NCI-H2107 treated with DMSO at 0.1 percent for 48 hours (cell line): ENCODE results near the gene MRPS21.
A peak's percentile ranks its signal among the peaks of the same experiment; 100 is the strongest.

Source experiments
- DNase-seq: peaks from one replicate; lab custom pipeline; 2025; ENCODE audit not compliant: unreplicated experiment; lab: John Stamatoyannopoulos, UW

The MRPS21 gene

DNA sequence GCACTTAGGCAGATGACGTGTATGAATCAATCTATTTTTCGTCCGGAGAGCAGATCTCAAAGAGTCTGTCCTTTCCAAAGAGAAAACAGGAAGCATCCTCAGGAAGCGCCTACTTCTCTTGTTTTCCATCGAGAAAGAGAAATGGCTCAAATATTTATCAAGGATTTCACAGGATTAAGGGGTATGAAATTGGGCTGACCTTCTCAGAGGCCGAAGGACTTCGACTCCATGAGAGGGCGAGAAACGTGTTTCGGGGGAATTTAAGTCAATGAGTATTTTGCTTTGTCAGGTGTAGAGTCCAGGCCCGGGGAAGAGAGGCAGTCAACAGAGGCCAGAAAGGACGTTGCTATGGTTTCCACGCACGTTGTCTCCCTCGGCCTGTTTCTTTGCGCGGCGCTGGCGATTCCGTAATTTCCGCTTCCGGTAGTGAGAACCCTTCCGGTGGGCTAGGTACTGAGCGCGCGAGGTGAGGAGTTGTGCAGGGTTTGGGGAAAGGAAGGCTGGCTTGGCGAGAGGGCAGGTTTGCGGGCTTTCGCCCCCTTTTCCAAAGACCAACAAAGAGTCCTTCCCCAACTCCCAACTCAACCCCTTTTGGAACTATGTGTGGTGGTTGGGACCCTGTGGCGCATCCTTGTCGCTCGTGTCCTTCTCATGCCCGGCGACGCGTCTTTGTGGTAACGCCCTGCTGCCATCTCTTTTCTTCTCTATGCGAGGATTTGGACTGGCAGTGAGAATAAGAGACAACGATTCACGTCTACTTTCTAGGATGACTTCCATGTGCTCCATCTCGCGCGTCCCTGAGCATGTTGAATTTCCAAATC is at the start of gene MRPS21:
MRPS21 (plus strand) TSS at position 429 of the 821 bp plus-strand sequence. CDS start 506 bp downstream, outside the sequence.
- peak; percentile 88 for DNase-seq

DNA sequence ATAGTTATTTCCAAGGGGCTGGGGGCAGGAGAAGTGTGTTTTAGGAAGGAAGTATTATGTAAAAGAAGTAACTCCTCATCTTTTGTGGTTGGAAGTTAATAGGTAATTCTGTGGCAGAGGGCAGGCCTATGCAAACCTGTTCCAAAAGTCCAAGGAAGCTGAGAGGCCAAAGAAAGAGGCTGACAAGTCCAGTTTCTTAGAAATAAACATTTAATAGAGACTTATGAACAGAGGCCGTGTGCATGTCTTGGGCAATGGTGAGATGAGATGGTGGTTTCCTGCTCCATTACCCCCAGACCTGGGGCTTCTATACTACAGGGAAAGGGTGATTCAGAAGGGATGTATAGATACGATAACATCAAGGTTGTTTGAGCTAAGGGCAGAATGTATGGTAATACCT is 43.7 kb upstream of the MRPS21 start:
- no peak for DNase-seq

DNA sequence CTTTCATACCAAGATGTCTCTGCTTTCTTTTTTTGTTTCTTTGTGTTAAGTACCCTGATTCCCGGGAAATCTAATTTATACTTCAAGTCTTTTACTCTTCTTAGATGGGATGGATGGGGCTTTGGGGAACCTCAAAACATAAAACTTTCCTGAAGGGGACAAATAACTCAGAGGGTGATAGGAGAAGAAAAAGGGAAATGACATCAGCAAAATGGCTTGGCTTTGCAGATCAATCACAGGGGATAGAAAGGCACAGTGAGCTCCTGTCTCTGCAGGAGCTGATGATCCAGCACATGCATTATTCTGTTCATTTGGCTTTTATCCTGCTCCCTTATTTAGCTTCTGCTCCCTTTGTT is 37.5 kb upstream of the MRPS21 start:
- no peak for DNase-seq

DNA sequence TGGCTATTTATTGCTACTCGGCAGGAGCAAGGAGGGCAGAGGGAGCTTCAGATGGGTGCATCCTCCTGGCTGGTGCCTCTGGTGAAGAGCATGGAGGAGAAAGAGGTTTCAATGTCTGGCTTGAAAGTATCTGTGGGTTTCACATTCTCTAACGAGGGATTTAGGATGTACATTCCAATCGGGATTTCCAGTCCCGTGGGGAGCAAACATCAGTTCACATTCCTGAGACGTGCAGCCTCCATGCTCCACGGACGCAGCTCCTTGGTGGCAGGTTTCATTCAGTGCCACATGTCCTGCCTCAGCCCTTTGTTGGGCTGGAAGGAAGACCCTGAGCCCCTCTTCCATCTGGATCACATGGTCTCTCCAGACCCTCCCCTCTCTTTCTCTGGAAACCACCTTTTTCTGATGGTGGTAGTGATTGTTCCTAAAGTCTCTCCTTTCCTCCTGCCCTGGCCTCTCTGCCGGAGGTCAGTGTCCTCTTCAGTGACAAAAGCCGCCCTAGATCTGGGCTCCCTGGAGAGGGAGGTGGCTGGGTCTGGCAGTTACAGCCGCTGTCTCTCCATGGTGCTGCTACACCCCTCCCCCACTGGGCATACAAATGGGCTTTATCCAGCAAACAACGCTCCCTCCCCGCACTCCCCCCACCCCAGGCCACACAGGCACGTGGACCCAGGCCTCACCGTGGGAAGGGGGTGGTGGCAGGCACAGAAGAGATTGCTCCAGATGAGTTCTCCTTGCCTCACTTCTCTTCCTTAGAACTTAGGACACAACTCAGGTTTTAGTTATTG is 36.9 kb upstream of the MRPS21 start:
- no peak for DNase-seq

DNA sequence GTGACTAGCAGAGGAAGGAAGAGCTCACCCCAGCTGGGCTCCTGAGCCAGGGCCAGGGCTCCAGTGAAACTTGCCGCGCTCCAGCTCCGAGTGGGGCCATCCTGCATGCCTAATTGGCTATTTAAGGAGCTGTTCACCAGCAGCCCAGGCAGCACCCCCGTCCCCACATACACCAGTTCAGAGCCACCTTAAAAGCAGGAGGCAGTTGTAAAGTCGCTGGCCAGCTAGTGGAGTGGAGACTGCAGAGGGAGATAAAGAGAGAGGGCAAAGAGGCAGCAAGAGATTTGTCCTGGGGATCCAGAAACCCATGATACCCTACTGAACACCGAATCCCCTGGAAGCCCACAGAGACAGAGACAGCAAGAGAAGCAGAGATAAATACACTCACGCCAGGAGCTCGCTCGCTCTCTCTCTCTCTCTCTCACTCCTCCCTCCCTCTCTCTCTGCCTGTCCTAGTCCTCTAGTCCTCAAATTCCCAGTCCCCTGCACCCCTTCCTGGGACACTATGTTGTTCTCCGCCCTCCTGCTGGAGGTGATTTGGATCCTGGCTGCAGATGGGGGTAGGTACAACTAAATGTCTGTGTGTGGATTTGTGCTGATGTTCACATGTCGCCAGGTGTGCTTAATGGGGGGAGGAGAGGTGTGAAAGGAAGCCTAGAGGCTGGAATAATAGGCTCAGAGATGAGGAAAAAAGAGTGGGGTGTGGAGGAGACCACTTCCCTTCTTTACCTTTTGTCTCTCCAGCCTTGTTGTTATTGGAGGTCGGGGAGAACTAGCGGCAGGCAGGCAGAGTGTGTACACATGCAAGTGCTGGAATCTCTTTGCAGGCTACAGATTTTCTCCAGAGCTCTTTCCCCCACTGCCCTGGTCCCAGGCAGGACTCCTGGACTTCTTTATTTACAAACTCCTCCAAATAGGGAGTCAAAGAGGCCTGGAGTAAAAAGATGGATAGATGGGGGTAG is 35.8 kb upstream of the MRPS21 start, which contains the start of gene CA14:
CA14 (plus strand) TSS at position 151 of the 962 bp plus-strand sequence; CDS start at position 506, 355 bp downstream.
- DNase-seq: peak; percentile 27

DNA sequence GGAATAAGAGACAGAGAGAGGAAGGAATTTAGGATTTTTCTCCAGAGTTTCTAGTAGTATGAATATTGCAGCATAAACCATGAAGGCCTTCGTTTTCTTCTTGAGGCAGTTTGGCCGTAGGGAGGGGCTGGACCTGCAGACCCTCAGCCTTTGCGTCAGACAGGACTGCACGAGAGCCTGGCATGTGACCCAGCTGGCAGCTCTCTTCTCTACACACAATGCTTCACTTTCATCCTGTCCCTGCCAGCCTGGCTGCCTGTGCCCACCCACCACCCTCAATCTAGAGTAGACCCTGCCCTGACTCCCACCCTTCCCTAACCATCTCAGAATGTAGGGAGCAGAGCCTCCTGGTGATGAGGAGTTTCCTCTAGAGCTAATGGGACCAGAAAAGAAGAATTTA is 34.4 kb upstream of the MRPS21 start:
- DNase-seq: no peak

DNA sequence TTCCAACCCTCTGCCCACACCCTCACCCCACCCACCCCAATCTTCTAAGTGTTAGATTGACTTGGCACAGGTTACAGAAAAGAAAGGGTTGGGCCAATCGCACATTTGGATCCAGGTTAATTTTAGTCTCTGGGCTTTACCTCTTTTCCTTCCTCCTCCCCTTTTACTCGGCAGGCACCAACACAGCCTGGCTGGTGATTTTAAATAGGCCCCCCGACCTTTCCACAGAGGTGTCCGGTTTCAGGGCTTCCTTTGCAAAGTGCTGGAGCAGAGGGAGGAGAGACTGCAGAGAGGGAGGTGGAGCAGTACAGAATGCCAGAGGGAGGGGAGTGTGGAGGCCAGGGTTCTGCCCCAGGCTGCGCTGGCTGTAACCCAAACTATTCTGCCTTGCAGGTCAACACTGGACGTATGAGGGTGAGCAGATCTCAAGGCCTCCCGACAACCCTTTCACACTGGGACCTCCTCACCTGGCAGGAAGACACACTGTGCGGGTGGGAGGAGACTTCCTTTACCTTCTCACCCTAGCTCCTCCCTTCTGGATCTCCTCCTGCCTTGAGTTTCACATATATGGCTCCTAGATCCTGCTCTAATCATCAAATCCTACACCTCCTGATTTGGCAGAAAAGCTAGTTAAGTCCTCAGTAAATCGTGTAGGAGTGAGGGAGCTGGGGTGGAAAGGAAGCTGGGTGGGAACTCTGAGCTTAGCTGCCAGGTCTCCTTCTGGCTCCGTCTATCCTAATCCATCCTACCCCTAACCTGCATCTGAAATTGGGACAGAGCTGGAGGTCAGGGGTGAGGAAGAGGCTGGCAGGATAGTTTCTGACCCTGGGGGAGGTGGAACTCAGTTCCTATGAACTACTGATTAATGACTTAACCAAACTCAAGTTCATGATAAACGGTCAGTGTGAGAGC is 33.6 kb upstream of the MRPS21 start:
- peak; percentile 93 for DNase-seq

DNA sequence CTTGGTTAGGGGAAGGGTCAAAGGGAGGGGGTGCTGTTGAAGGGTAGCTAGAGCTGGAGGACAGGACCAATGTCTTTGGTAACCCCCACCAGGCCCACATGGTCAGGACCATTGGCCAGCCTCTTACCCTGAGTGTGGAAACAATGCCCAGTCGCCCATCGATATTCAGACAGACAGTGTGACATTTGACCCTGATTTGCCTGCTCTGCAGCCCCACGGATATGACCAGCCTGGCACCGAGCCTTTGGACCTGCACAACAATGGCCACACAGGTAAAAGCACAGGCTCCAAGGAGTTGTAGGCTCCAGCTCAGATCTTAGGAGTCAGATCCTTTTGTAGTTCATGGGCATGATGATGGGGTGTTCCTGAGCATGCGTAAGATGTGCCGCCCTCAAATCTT is 32.3 kb upstream of the MRPS21 start:
- DNase-seq: no peak

DNA sequence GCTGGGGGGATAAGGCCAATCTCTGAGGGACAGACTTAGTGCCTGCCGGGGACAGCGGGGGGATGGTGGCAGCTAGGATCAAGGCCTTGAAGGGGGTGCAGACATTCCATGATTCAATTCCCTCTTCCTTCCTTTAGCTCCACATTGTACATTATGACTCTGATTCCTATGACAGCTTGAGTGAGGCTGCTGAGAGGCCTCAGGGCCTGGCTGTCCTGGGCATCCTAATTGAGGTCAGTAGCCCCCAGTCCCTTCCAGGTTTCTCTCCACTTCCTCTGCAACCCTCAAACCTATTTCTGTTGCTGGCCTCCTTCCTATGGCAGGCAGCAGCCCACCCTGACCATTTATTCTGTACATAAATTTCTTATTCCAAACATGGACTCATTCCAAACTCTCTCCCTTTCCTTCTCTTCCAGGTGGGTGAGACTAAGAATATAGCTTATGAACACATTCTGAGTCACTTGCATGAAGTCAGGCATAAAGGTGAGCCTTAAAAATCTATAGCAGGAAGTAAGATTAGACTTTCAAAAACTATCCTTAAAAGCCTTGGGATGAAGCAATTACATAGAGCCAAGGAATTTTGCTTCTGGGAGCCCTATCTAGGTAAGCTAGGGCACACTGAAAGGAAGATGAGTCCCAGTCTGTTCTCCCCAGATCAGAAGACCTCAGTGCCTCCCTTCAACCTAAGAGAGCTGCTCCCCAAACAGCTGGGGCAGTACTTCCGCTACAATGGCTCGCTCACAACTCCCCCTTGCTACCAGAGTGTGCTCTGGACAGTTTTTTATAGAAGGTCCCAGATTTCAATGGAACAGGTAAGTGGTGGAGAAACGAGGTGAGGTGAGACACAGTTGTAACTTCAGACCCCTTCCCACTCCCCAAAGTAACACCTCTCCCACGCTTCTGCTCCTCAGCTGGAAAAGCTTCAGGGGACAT is 31.0 kb upstream of the MRPS21 start:
- no peak for DNase-seq

DNA sequence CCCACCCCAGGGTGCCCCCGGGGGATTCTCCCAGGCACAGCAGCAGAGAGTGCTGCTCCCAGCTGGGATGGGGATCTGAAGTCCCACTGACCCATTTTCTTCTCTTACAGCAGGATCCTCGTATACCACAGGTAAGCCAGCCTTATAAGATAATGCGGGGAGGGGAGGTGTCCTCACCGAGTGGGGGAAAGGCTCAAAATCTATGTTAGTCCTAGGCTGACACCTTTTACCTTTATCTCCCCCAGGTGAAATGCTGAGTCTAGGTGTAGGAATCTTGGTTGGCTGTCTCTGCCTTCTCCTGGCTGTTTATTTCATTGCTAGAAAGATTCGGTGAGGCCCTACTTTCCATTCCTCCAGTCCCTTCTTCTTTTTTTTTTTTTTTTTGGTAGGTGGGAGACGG is 30.1 kb upstream of the MRPS21 start:
- no peak for DNase-seq

DNA sequence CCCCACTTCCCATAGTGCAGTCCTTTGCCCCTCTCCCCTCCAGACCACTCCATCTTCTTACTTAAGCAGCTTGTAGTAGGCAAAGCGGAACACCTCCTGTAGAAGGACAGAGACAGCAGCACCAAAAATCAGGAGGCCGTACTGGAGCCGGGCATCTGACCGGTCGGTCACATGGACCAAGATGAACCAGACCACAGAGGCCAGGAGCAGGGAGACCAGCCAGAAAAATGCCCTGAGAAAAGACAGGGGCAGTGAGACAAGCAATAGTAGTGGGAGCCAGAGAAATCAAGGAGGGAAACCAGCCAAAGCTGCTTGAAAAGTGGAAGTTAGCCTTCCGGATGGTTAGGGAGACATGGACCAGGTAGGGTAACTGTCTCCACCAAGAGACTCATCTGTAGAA is 25.8 kb upstream of the MRPS21 start:
- no peak for DNase-seq

DNA sequence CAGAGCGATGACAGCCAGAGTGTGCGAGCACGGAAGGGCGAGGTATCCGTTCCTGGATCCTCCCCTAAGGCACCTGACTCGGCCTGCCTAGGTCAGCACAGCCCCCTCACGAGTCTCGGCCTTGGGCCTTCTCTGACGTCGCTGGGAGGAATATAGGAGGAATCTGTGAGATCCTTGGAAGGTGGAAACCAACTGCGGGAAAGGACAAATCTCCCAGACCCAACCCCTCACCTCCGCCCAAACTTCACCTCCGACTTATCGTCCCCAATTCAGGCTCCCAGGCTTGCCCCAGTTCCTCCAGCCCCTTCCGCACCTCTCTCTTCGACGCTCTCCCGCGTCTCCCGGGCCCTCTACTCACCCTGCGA is 25.3 kb upstream of the MRPS21 start:
- DNase-seq: no peak

DNA sequence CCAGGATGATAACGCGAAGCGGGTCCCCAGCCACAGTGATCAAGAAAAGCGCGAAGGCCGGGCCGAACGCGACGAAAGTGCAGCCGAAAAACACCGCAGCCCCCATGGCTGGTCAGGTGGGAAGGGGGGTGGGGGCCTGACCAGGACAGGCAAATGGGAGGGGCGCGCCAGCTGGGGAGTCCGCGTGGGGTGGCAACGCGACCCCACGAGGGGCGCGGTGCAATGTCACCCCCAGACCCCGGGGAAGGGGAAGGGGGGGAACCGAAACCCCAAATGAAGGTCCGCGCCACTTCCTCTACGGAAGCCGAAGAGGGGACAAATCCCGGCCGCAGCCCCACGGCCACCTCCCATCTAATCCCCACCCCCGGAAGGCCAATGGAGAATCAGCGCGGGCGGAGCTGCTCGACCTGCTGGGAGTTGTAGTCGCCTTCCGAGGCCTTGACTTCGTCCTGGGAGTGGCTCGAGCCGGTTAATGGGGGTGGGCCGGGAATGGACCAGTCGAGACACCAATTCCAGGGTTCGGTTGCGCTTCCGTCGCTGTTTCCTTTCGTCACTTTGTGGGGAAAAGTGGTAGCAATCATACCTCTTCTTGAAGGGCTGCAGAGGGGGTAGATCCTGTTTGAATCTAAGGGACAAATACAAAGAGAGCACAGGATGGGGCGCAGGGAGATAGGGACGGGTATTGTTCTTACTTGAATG is 24.8 kb upstream of the MRPS21 start, which contains the start of gene APH1A:
APH1A (minus strand) TSS at position 312 of the 699 bp plus-strand sequence; CDS start at position 106, 206 bp downstream.
- DNase-seq: peak; percentile 96

DNA sequence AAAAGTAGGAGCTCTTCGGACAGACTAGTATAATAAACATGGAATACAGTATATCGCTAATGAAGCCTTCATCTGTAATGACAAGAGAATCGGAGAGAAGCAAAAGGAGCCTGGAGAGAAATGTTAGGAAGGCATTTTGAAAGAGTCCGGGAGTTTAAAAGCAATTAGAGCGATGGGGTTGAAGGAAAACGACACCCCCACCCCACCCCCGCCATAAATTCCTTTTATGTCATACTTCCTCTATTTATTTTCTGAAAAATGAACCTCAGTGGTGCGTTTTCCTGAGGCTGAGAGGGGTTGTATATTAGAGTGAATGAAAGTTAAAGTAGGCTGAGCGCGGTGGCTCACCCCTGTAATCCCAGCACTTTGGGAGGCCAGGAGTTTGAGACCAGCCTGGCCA is 24.2 kb upstream of the MRPS21 start:
- no peak for DNase-seq

DNA sequence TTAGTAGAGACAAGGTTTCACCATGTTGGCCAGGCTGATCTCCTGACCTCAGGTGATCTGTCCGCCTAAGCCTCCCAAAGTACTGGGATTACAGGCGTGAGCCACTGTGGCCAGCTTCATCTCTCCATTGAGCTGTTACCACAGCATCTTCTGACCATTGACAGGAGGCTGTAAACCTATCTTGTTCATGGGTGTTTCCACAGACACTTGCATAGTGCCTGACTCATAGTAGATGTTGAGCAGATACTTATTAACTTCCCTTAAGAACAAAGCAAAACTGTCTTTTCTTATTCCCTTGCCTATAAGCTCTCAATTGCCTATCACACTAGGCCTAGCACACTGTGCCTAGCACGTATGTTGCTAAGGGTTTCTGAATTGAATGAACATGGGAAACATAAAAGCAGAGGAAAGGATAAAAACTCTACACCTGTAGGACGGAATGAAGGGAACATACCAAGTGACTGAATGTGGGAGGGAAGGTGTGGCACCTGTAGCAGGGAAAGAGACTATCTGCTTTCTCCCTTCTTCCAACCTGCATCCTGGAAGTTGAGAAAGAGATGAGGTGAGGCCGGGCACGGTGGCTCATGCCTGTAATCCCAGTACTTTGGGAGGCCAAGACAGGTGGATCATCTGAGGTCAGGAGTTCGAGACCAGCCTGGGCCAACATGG is 22.2 kb upstream of the MRPS21 start:
- DNase-seq: no peak

DNA sequence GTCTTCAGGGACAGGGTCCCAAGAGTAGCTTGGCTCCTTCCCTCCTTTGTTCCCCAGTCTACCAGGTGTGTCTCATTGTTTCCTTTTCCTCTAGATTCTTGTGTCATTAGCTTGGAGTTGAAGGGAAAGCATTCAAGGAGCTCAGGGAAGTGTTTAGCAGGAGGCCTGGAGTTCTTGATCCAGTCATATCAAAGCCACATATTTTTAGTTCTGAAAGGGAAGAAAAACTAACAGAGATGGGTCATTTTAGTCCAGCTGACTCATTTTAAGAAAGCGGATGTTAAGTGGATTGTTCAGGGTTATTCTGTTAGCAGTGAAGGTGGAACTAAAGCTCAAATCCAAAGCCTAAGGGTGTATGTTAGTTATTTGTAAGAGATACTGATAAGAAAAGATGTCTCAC is 20.4 kb upstream of the MRPS21 start:
- no peak for DNase-seq

DNA sequence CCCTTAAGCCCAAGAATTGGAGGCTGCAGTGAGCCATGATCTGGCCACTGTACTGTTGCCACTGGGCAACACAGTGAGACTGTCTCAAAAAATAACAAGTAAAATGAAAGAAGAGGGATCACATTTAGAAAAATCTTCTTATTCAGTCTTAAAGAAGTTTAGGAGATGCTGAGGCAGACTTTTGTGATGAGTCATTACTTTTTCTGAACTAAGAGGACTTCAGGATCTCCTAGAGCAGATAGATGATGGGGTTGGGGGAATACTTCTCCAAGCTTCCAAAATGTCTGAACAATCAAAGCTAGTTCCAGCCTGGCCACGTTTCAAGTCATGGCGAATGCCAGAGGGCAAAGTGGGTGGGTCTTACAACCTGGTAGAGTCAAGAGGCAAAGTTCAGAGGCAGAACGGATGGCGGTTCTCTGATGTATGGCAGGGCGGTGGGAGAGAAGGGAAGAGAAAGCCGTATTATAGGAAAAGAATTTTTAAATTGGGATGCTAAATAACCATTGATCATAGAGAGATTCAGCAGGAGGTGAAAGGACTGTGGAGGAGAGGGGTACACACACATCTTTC is 13.4 kb upstream of the MRPS21 start:
- DNase-seq: no peak
